Tibial artery (tissue), 4 donors: Measurements from ENCODE around the gene SEL1L3.

ENCODE experiments used
- DNase-seq, 2 donors: peaks; one replicate each; pipeline ENCODE4 v3.0.0-alpha.2; 2019
- H3K27ac ChIP-seq, 2 donors: fragments of 200-600 bp; sonication (generic) in 1 of 2; 1 replicate in 1 of 2; 2 replicates in 1 of 2; pipeline ENCODE4 v1.5.1; 2018 to 2019; ENCODE audit warnings: mild to moderate bottlenecking in 1 of 2
- H3K27me3 ChIP-seq, 2 donors: fragments of 200-600 bp; sonication (generic) in 1 of 2; one replicate each; pipeline versions ENCODE4 v1.5.1 to v1.6.0; 2016 to 2019
- H3K36me3 ChIP-seq, 3 donors: fragments of 200-600 bp; sonication (generic) in 2 of 3; one replicate each; pipeline ENCODE4 v1.5.1; 2016 to 2019; ENCODE audit warnings: mild to moderate bottlenecking in 2 of 3
- H3K4me1 ChIP-seq, 4 donors: fragments of 200-600 bp; sonication (generic) in 2 of 4; 1 replicate in 3 of 4; 2 replicates in 1 of 4; pipeline ENCODE4 v1.5.1; 2016 to 2019
- H3K4me3 ChIP-seq, 2 donors: fragments of 200-600 bp; sonication (generic) in 1 of 2; 1 replicate in 1 of 2; 2 replicates in 1 of 2; pipeline ENCODE4 v1.5.1; 2018 to 2019; ENCODE audit warnings: mild to moderate bottlenecking in 2 of 2
- H3K9me3 ChIP-seq, 3 donors: fragments of 200-600 bp; sonication (generic) in 1 of 3; one replicate each; pipeline ENCODE4 v1.5.1; 2016 to 2019
- CTCF ChIP-seq, 2 experiments: fragments of 200-600 bp in 1 of 2; fragments of 450-650 bp in 1 of 2; IDR thresholded peaks; one replicate each; pipeline ENCODE4 v1.5.1; 2017 to 2019; ENCODE audit warnings: antibody characterized with exemption in 2 of 2, mild to moderate bottlenecking in 1 of 2, moderate library complexity in 1 of 2
- intact Hi-C: fragments of 100-400 bp; cut with DNase I; formaldehyde crosslinking; loops from one replicate; pipeline ENCODE4 v1.15.0; 2023; ENCODE audit warnings: low total_unique reads

SEL1L3 gene

DNA sequence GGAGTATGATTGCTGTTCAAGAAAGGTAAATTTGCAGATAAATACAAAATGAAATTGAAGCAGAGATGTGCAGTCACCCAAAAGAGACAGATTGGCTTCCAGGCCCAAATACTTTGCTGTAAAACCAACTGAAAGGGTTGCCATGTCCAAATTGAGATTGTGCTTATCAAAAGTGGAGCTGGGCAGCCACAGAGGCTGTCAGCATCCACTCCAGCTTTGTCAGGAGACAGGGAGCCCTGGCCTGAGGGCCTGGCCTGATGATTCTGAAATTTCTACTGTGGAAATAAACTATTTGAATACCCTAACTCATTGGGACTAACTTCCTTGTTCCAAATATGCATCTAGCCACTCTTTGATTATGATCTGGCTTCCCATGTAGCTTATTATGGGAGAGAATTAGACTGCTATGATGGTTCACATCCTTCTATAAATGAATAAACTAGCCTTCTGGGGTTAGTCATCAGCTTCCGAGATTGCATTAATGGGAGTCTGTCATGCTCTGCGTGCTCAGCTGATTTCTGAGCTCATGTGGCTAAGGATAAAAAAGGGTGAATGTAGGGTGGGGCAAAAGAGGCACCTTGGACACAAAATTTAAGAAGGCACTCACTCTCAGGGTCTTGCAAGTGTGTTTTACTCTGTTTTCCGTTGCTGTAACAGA, 158.9 kb downstream of the SEL1L3 start:
- no peaks in the 10 kb centered on the region for H3K27me3 ChIP-seq
- no peaks in the 10 kb centered on the region for H3K4me1 ChIP-seq
- no peak overlapping the region for H3K27ac ChIP-seq
- H3K36me3 ChIP-seq = no peaks in the 10 kb centered on the region
- H3K4me3 ChIP-seq = no peak overlapping the region
- no peak for DNase-seq
- TF ChIP-seq CTCF (IDR thresholded peaks at IDR 0.05) = no peak
- intact Hi-C loops = no loop called here
- peaks cover 0 to 3% (median 0%) of the 10 kb centered on the region in 3 donors for H3K9me3 ChIP-seq

GRCh38 chr4:25702848-25703247, 159.9 kb downstream of the SEL1L3 start:
- no peaks in the 10 kb centered on the region for H3K36me3 ChIP-seq
- TF ChIP-seq CTCF (IDR thresholded peaks at IDR 0.05) = no peak
- H3K9me3 ChIP-seq = no peaks in the 10 kb centered on the region
- no peak overlapping the region for H3K27ac ChIP-seq
- H3K4me1 ChIP-seq = no peaks in the 10 kb centered on the region
- DNase-seq = peak in 1 of 2 donors; percentile 29
- no peaks in the 10 kb centered on the region for H3K27me3 ChIP-seq
- no peak overlapping the region for H3K4me3 ChIP-seq
- intact Hi-C loops = no loop called here

GRCh38 chr4:25700661-25701060, 162.1 kb downstream of the SEL1L3 start:
- Histone ChIP-seq H3K27me3 (no peaks in the 10 kb centered on the region), H3K9me3 (no peaks in the 10 kb centered on the region)

GRCh38 chr4:25697516-25697915, 165.3 kb downstream of the SEL1L3 start:
- no peak overlapping the region for H3K27ac ChIP-seq
- intact Hi-C loops = no loop called here
- no peaks in the 10 kb centered on the region for H3K9me3 ChIP-seq
- TF ChIP-seq CTCF (IDR thresholded peaks at IDR 0.05) = no peak
- DNase-seq = no peak
- no peaks in the 10 kb centered on the region for H3K27me3 ChIP-seq
- H3K36me3 ChIP-seq = no peaks in the 10 kb centered on the region
- no peaks in the 10 kb centered on the region for H3K4me1 ChIP-seq
- no peak overlapping the region for H3K4me3 ChIP-seq

More at GRCh38 chr4:25700661-25701060, 162.1 kb downstream of the SEL1L3 start:
- Histone ChIP-seq H3K27ac (no peak overlapping the region), H3K36me3 (no peaks in the 10 kb centered on the region), H3K4me1 (no peaks in the 10 kb centered on the region), H3K4me3 (no peak overlapping the region)
- no peak for DNase-seq
- no peak for TF ChIP-seq CTCF (IDR thresholded peaks at IDR 0.05)
- intact Hi-C loops = no loop called here
